Omental fat pad (tissue), 4 donors: ENCODE data around the gene STH. TPM values are rescaled to one million over a fixed set of nuclear protein-coding genes. Genes with fewer than 3 reads are reported as not detected.

Source experiments
- ATAC-seq: fragments of 150-250 bp; one replicate; pipeline ENCODE4 v1.9.1; 2016; ENCODE audit warnings: mild to moderate bottlenecking, moderate library complexity; ENCODE audit not compliant: low FRiP score
- DNase-seq: peaks from one replicate; pipeline ENCODE4 v3.0.0-alpha.2; 2019; ENCODE audit warnings: low spot score
- CTCF ChIP-seq, 3 donors: fragments of 450-650 bp; IDR thresholded peaks; one replicate each; pipeline ENCODE4 v1.5.1; 2016 to 2017; ENCODE audit warnings: antibody characterized with exemption in 3 of 3, mild to moderate bottlenecking in 3 of 3, moderate library complexity in 2 of 3
- total RNA-seq, 4 donors: library from RNA; depleted of rRNA; stranded (reverse); fragments of >200 nt; gene quantifications; one replicate each; pipeline ENCODE4 v1.1.0, GENCODE V29; 2016

The STH gene
- total RNA-seq, 4 donors from 2014 or later: not detected

GRCh38 chr17:45991341-45991740, 7.7 kb upstream of the STH start:
- no peak for ATAC-seq
- no peak for DNase-seq
- no peak for TF ChIP-seq CTCF (IDR thresholded peaks at IDR 0.05)

- ATAC-seq (no peak), DNase-seq (no peak)
- TF ChIP-seq CTCF (IDR thresholded peaks at IDR 0.05): no peak
Measured at GRCh38 chr17:45992175-45992574, 6.9 kb upstream of the STH start.

GRCh38 chr17:45992904-45993303, 6.1 kb upstream of the STH start:
- DNase-seq (no peak), ATAC-seq (no peak)
- TF ChIP-seq CTCF (IDR thresholded peaks at IDR 0.05): no peak

- no peak for TF ChIP-seq CTCF (IDR thresholded peaks at IDR 0.05)
- DNase-seq (no peak), ATAC-seq (no peak)
Measured at GRCh38 chr17:45993962-45994627, 5.0 kb upstream of the STH start.

- no peak for ATAC-seq
- no peak for TF ChIP-seq CTCF (IDR thresholded peaks at IDR 0.05)
Measured at GRCh38 chr17:45994987-45995386, 4.1 kb upstream of the STH start.

GRCh38 chr17:45995627-45996270, 3.3 kb upstream of the STH start:
- no peak for TF ChIP-seq CTCF (IDR thresholded peaks at IDR 0.05)
- DNase-seq: no peak
- ATAC-seq: no peak

More at GRCh38 chr17:45994987-45995386, 4.1 kb upstream of the STH start:
- DNase-seq: no peak
